Measurements from ENCODE around the gene CDC42SE1.

DNA sequence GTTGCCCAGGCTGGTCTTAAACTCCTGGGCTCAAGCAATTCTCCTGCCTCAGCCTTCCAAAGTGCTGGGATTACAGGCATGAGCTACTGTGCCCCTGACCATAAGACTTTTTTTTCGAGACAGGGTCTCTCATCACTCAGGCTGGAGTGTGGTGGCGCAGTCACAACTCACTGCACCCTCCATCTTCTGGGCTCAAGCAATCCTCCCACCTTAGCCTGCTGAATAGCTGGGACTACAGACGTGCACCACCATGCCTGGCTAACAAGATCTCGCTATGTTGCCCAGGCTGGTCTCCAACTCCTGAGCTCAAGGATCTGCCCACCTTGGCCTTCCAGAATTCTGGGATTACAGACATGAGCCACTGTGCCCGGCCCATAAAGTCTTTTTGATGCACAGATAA lies 10.0 kb downstream of the CDC42SE1 start:
- no peak for TF ChIP-seq TEAD4 (IDR thresholded peaks at IDR 0.05)
- TF ChIP-seq YY1 (IDR thresholded peaks at IDR 0.05; ENCODE audit: low read depth), result no peak
- TF ChIP-seq TAF1 (IDR thresholded peaks at IDR 0.05; ENCODE audit: low read depth), result no peak
